DND-41 (cell line): ENCODE measurements around the gene TSPOAP1.

Source experiments
- ATAC-seq: fragments of 200-7000 bp; cut with Tn5 transposase; 3 replicates; pipeline ENCODE4 v1.9.1; 2021; ENCODE audit warnings: low read depth; ENCODE audit not compliant: insufficient read depth
- DNase-seq: peaks from one replicate; pipeline ENCODE4 v3.0.0-alpha.2; 2020
- H2AFZ ChIP-seq: 2 replicates; pipeline ENCODE4 v1.6.0; 2012; ENCODE audit warnings: low read depth, low read length
- H3K27ac ChIP-seq: 2 replicates; pipeline ENCODE4 v1.5.1; 2012; ENCODE audit warnings: low read length, inconsistent platforms
- H3K27me3 ChIP-seq: fragments of 200-600 bp; sonication (generic); 2 replicates; pipeline ENCODE4 v1.6.0; 2012; ENCODE audit warnings: low read length, mild to moderate bottlenecking, inconsistent platforms; ENCODE audit not compliant: insufficient read depth, poor library complexity
- H3K36me3 ChIP-seq: 2 replicates; pipeline ENCODE4 v1.5.1; 2012; ENCODE audit warnings: low read length, inconsistent platforms; ENCODE audit not compliant: insufficient read depth
- H3K4me1 ChIP-seq: 2 replicates; pipeline ENCODE4 v1.5.1; 2012; ENCODE audit warnings: mild to moderate bottlenecking, low read length; ENCODE audit not compliant: insufficient read depth
- H3K4me2 ChIP-seq: 2 replicates; pipeline ENCODE4 v1.6.0; 2012; ENCODE audit warnings: mild to moderate bottlenecking, moderate library complexity, low read length, inconsistent platforms; ENCODE audit not compliant: insufficient read depth
- H3K4me3 ChIP-seq, 2 experiments: fragments of 200-600 bp in 1 of 2; shearing (Covaris generic) in 1 of 2; 2 replicates each; pipeline ENCODE4 v1.5.1; 2012 to 2016; ENCODE audit warnings: inconsistent platforms in 2 of 2, low read length in 2 of 2, mild to moderate bottlenecking in 2 of 2, low read depth in 1 of 2, moderate library complexity in 1 of 2
- H3K79me2 ChIP-seq: 2 replicates; pipeline ENCODE4 v1.6.0; 2012; ENCODE audit warnings: low read length, inconsistent platforms; ENCODE audit not compliant: insufficient read depth
- H3K9ac ChIP-seq: 2 replicates; pipeline ENCODE4 v1.6.0; 2012; ENCODE audit warnings: low read depth, mild to moderate bottlenecking, inconsistent platforms, low read length, moderate library complexity
- H3K9me3 ChIP-seq: 2 replicates; pipeline ENCODE4 v1.5.1; 2012; ENCODE audit warnings: low read length, moderate library complexity, mild to moderate bottlenecking, inconsistent platforms; ENCODE audit not compliant: insufficient read depth, severe bottlenecking
- H4K20me1 ChIP-seq: 2 replicates; pipeline ENCODE4 v1.6.0; 2012; ENCODE audit warnings: low read length; ENCODE audit not compliant: insufficient read depth
- EZH2 ChIP-seq: IDR thresholded peaks from 3 replicates; pipeline ENCODE4 v1.6.1; 2012; ENCODE audit warnings: borderline replicate concordance, low read depth, mild to moderate bottlenecking, moderate library complexity, low read length, inconsistent platforms; ENCODE audit not compliant: severe bottlenecking
- TF ChIP-seq, protein P1 (sequence below): IDR thresholded peaks from 2 replicates; pipeline ENCODE4 v1.5.1; 2012; ENCODE audit warnings: borderline replicate concordance, low read length, moderate library complexity, mild to moderate bottlenecking; ENCODE audit not compliant: poor library complexity, severe bottlenecking; ENCODE audit errors: extremely low read depth

Gene TSPOAP1

DNA sequence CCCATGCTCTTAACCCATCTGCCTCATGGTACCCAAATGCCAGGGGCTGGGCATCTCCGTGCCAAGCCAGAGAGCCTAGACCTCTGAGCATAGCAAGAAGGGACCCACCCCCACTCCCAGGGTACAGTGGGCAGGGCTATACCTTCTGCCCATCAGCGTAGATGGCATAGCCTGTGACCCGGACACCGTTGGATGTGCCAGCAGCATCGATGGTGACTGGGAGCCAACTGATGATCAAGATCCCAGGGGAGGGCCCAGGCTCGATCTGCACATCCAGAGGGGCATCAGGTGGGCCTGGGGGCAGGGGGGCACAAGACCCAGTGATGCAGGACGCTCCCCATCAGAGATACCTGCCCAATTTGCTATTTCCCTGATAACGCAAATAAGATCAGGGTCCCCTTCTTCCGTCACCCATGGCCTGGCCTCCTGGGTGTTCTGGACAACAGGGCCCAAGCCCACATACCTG is 17.1 kb downstream of the TSPOAP1 start:
- no peaks in the 10 kb centered on the region for H3K9me3 ChIP-seq
- H3K79me2 ChIP-seq, result no peaks in the 10 kb centered on the region
- no peak overlapping the region for H3K9ac ChIP-seq
- H3K27ac ChIP-seq, result no peak overlapping the region
- DNase-seq, result no peak
- ATAC-seq, result no peak
- no peak overlapping the region for H3K4me3 ChIP-seq
- H4K20me1 ChIP-seq, result peaks cover 6% of the 10 kb centered on the region; the same call in 1 of the 2 replicates
- H3K27me3 ChIP-seq, result no peaks in the 10 kb centered on the region
- H3K4me1 ChIP-seq, result no peaks in the 10 kb centered on the region
- peaks cover 9% of the 10 kb centered on the region; the same call in 1 of the 2 replicates for H3K36me3 ChIP-seq
- H3K4me2 ChIP-seq, result no peak overlapping the region
- TF ChIP-seq, protein P1, sequence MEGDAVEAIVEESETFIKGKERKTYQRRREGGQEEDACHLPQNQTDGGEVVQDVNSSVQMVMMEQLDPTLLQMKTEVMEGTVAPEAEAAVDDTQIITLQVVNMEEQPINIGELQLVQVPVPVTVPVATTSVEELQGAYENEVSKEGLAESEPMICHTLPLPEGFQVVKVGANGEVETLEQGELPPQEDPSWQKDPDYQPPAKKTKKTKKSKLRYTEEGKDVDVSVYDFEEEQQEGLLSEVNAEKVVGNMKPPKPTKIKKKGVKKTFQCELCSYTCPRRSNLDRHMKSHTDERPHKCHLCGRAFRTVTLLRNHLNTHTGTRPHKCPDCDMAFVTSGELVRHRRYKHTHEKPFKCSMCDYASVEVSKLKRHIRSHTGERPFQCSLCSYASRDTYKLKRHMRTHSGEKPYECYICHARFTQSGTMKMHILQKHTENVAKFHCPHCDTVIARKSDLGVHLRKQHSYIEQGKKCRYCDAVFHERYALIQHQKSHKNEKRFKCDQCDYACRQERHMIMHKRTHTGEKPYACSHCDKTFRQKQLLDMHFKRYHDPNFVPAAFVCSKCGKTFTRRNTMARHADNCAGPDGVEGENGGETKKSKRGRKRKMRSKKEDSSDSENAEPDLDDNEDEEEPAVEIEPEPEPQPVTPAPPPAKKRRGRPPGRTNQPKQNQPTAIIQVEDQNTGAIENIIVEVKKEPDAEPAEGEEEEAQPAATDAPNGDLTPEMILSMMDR, result no peak
- no peak for TF ChIP-seq EZH2
- no peak overlapping the region for H2AFZ ChIP-seq

DNA sequence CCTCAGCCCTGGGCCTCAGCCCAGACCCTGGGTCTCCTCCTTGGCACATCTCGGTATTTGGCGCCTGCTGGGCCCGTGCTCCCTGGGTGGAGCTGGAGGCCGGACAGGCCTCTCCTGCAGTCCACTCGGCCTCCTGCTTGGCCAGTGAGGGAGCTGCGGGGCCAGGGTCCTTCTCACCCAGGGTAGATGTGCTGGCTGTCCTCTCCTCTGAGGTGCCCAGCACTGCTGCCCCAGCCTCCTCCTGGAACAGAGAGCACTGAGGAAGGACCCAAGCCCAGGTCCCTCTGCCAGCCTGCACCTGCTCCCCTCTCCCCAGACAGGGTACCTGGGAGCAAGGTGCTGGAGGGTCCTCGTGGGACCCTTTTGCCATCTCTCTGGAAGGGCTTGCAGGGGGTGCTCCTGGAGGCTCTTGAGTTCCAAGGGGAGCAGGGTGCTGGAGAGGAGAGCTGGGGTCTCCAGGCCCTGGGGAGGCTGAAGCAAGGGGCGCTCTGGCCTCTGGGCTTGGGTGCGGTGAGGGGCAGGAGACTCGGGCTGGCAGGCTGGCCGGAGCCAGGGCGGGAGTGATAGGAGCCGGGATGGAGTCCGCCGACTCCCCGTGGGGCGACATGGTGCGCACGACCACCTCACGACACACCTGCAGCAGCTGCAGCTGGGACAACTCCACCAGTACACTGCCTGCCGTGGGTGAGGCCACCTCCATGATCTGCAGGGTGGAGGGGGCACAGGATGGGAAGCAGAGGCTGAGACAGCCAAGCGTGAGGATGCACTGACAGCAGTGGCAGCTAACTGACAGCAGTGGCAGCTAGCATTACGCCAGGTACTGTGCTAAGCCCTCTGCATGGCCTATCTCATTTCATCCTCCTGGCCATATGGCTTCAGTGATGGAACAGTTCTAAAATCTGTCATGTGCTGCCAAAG is 17.8 kb downstream of the TSPOAP1 start:
- Histone ChIP-seq H2AFZ (no peak overlapping the region), H3K36me3 (peaks cover 9% of the 10 kb centered on the region; the same call in 1 of the 2 replicates), H3K27ac (no peak overlapping the region), H3K9me3 (no peaks in the 10 kb centered on the region), H3K27me3 (no peaks in the 10 kb centered on the region), H3K9ac (no peak overlapping the region), H3K4me3 (no peak overlapping the region), H3K79me2 (no peaks in the 10 kb centered on the region), H3K4me1 (no peaks in the 10 kb centered on the region), H4K20me1 (peaks cover 6% of the 10 kb centered on the region; the same call in 1 of the 2 replicates), H3K4me2 (no peak overlapping the region)
- ATAC-seq, result no peak
- TF ChIP-seq, protein P1, result no peak
- TF ChIP-seq EZH2, result no peak
- no peak for DNase-seq

DNA sequence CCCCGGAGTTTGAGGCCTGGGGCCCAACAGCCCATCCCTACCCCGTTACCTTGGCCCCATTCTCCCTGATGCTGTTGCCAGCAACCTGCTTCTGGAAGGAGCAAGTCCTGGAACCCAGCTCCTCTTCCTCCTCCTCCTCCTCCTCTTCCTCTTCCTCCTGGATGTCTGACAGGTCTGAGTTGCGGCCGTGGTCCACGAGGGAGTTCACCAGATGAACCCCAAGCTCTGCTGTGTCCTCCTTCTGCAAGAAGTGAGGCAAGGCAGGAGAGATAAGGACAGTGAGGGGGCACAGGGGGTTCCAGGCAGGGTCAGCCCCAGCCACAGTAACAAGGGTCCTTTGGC is 18.7 kb downstream of the TSPOAP1 start:
- peaks cover 9% of the 10 kb centered on the region; the same call in 1 of the 2 replicates for H3K36me3 ChIP-seq
- H3K4me1 ChIP-seq, result no peaks in the 10 kb centered on the region
- no peaks in the 10 kb centered on the region for H3K79me2 ChIP-seq
- ATAC-seq, result no peak
- no peak overlapping the region for H3K27ac ChIP-seq
- no peak overlapping the region for H2AFZ ChIP-seq
- no peak for TF ChIP-seq EZH2
- TF ChIP-seq, protein P1, result no peak
- no peaks in the 10 kb centered on the region for H3K9me3 ChIP-seq
- H4K20me1 ChIP-seq, result peaks cover 6% of the 10 kb centered on the region; the same call in 1 of the 2 replicates
- H3K4me2 ChIP-seq, result no peak overlapping the region
- H3K4me3 ChIP-seq, result no peak overlapping the region
- H3K27me3 ChIP-seq, result no peaks in the 10 kb centered on the region
- H3K9ac ChIP-seq, result no peak overlapping the region
- no peak for DNase-seq
